Esophagus squamous epithelium (tissue), 4 donors: ENCODE results near the gene IFT122.

Experiments used
- POLR2A ChIP-seq, 4 donors: fragments of 450-650 bp; IDR thresholded peaks; one replicate each; pipeline ENCODE4 v1.6.1; 2017; ENCODE audit warnings: antibody characterized with exemption in 4 of 4, mild to moderate bottlenecking in 4 of 4, moderate library complexity in 3 of 4
- TF ChIP-seq, protein P1 (sequence below), 6 experiments: fragments of 450-650 bp in 4 of 6; fragments of 200-600 bp in 2 of 6; sonication (generic) in 2 of 6; IDR thresholded peaks; one replicate each; pipeline ENCODE4 v1.5.1; 2016 to 2019; ENCODE audit warnings: antibody characterized with exemption in 6 of 6, mild to moderate bottlenecking in 4 of 6, moderate library complexity in 4 of 6

DNA sequence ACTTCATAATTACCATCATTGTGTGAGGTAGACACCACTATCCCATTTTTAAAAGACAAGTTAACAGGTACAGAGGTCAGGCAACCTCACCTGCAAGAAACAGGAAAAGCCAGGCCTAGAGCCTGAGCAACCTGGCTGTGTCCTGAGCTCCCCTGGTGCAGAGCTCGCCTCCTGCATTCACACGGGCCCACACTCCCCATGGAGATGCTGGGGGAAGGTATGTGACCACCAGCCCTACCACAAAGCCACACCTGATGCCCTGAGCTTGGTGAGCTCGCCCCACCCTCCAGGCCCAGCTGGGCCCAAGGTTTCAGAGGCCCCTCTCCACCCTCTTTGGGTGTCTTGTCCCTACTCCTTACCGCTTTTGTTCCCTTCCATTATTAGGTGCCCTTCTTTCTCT lies 10.4 kb upstream of the IFT122 start:
- TF ChIP-seq, protein P1, sequence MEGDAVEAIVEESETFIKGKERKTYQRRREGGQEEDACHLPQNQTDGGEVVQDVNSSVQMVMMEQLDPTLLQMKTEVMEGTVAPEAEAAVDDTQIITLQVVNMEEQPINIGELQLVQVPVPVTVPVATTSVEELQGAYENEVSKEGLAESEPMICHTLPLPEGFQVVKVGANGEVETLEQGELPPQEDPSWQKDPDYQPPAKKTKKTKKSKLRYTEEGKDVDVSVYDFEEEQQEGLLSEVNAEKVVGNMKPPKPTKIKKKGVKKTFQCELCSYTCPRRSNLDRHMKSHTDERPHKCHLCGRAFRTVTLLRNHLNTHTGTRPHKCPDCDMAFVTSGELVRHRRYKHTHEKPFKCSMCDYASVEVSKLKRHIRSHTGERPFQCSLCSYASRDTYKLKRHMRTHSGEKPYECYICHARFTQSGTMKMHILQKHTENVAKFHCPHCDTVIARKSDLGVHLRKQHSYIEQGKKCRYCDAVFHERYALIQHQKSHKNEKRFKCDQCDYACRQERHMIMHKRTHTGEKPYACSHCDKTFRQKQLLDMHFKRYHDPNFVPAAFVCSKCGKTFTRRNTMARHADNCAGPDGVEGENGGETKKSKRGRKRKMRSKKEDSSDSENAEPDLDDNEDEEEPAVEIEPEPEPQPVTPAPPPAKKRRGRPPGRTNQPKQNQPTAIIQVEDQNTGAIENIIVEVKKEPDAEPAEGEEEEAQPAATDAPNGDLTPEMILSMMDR (IDR thresholded peaks at IDR 0.05), result no peak
- TF ChIP-seq POLR2A (IDR thresholded peaks at IDR 0.05), result no peak
